HCT116 (cell line): ENCODE measurements around the gene CCDC112. TPM values are rescaled to one million over a fixed set of nuclear protein-coding genes. Genes with fewer than 3 reads are reported as not detected.

ENCODE experiments used
- ATAC-seq: fragments of 200-7000 bp; cut with Tn5 transposase; 2 replicates; pipeline ENCODE4 v1.9.1; 2020; ENCODE audit warnings: mild to moderate bottlenecking, moderate library complexity
- BruUV-seq: library from RNA; stranded (reverse); fragments of 400-500 nt; replicated peaks from 2 replicates; lab custom pipeline; 2021; lab: Mats Ljungman, UMichigan
- CTCF ChIA-PET: fragments of 300-600 bp; sonication (Branson Sonifier 250); formaldehyde crosslinking; loops from one replicate; lab custom pipeline; 2021; ENCODE audit warnings: antibody characterized with exemption; lab: Charles Lee
- POLR2A ChIA-PET: fragments of 300-600, 350-600 bp; sonication (Branson Sonifier 250); formaldehyde crosslinking; loops from one replicate; lab custom pipeline; 2021; ENCODE audit warnings: antibody characterized with exemption; lab: Charles Lee
- RAD21 ChIA-PET, 2 experiments: fragments of 300-600 bp; sonication (Branson Sonifier 250); formaldehyde crosslinking; loops; one replicate each; lab custom pipeline; 2023; ENCODE audit warnings: low total read pairs in 2 of 2; ENCODE audit not compliant: uncharacterized antibody in 2 of 2, unreplicated experiment in 2 of 2, low non-redundant PET in 1 of 2; lab: Charles Lee
- DNase-seq: peaks from one replicate; pipeline ENCODE4 v3.0.0-alpha.2; 2010; ENCODE audit warnings: low read depth, low spot score
- H2AFZ ChIP-seq: fragments of 200-600 bp; shearing (Covaris generic), sonication (generic); 2 replicates; pipeline ENCODE4 v1.6.1; 2017; ENCODE audit warnings: low read depth, mixed run types, mixed read lengths, antibody characterized with exemption, low read length; ENCODE audit not compliant: poor library complexity, severe bottlenecking
- H3K27ac ChIP-seq: 2 replicates; pipeline ENCODE4 v1.5.1; 2012; ENCODE audit warnings: low read depth, low read length
- H3K27me3 ChIP-seq: fragments of 200-600 bp; sonication (generic); 2 replicates; pipeline ENCODE4 v1.6.1; 2016; ENCODE audit warnings: mixed run types, low read length, mixed read lengths; ENCODE audit not compliant: insufficient read depth
- H3K36me3 ChIP-seq, 2 experiments: fragments of 200-500 bp in 1 of 2; fragments of 200-600 bp in 1 of 2; sonication (Bioruptor generic) in 1 of 2; sonication (generic) in 1 of 2; 2 replicates each; pipeline versions ENCODE4 v1.5.1 to v1.6.1; 2014 to 2016; ENCODE audit warnings: low read length in 2 of 2, inconsistent platforms in 1 of 2, mixed read lengths in 1 of 2, mixed run types in 1 of 2; ENCODE audit not compliant: insufficient read depth in 2 of 2, control insufficient read depth in 1 of 2
- H3K4me1 ChIP-seq, 2 experiments: fragments of 200-600 bp in 1 of 2; sonication (generic) in 1 of 2; 2 replicates each; pipeline versions ENCODE4 v1.5.1 to v1.6.1; 2012 to 2017; ENCODE audit warnings: low read length in 2 of 2, inconsistent platforms in 1 of 2, mild to moderate bottlenecking in 1 of 2, mixed read lengths in 1 of 2, mixed run types in 1 of 2, moderate library complexity in 1 of 2; ENCODE audit not compliant: insufficient read depth in 2 of 2, control insufficient read depth in 1 of 2
- H3K4me2 ChIP-seq: fragments of 200-600 bp; sonication (generic); 2 replicates; pipeline ENCODE4 v1.6.1; 2017; ENCODE audit warnings: mixed run types, low read length, mixed read lengths
- H3K4me3 ChIP-seq, 2 experiments: fragments of 200-600 bp in 1 of 2; sonication (generic) in 1 of 2; replicated peaks in 1 of 2; 2 replicates each; pipeline ENCODE4 v1.5.1; 2011 to 2016; ENCODE audit warnings: low read length in 2 of 2, control low read depth in 1 of 2, low read depth in 1 of 2, mild to moderate bottlenecking in 1 of 2, mixed read lengths in 1 of 2, mixed run types in 1 of 2
- H3K79me2 ChIP-seq: fragments of 200-600 bp; sonication (generic); 2 replicates; pipeline ENCODE4 v1.6.1; 2017; ENCODE audit warnings: mild to moderate bottlenecking, mixed run types, low read length, moderate library complexity, mixed read lengths; ENCODE audit not compliant: insufficient read depth
- H3K9ac ChIP-seq: fragments of 200-600 bp; sonication (generic); 2 replicates; pipeline ENCODE4 v1.6.1; 2016; ENCODE audit warnings: low read length, mixed read lengths
- H3K9me2 ChIP-seq: fragments of 200-600 bp; sonication (generic), shearing (Covaris generic); 2 replicates; pipeline ENCODE4 v1.6.1; 2017; ENCODE audit warnings: mixed run types, mild to moderate bottlenecking, moderate library complexity; ENCODE audit not compliant: insufficient read depth
- H3K9me3 ChIP-seq, 2 experiments: fragments of 200-500 bp in 1 of 2; fragments of 200-600 bp in 1 of 2; sonication (Bioruptor generic) in 1 of 2; sonication (generic) in 1 of 2; 2 replicates each; pipeline ENCODE4 v1.6.1; 2014 to 2017; ENCODE audit warnings: low read length in 2 of 2, mixed read lengths in 2 of 2, inconsistent platforms in 1 of 2, low read depth in 1 of 2, mild to moderate bottlenecking in 1 of 2, mixed run types in 1 of 2, moderate library complexity in 1 of 2; ENCODE audit not compliant: control insufficient read depth in 1 of 2, insufficient read depth in 1 of 2
- H4K20me1 ChIP-seq: fragments of 200-600 bp; sonication (generic), shearing (Covaris generic); 2 replicates; pipeline ENCODE4 v1.6.1; 2017; ENCODE audit warnings: mixed run types, mild to moderate bottlenecking, moderate library complexity; ENCODE audit not compliant: insufficient read depth
- EGR1 ChIP-seq: IDR thresholded peaks from 2 replicates; pipeline ENCODE4 v1.6.1; 2012; ENCODE audit warnings: low read depth
- EZH2phosphoT487 ChIP-seq: fragments of 200-600 bp; IDR thresholded peaks from 2 replicates; pipeline ENCODE4 v1.6.1; 2018; ENCODE audit warnings: antibody characterized with exemption, borderline replicate concordance
- ZFX ChIP-seq: fragments of 450-650 bp; IDR thresholded peaks from 2 replicates; pipeline ENCODE4 v1.6.1; 2017
- intact Hi-C: fragments of 100-400 bp; cut with micrococcal nuclease; formaldehyde crosslinking; loops from 2 replicates; pipeline ENCODE4 v1.10.0; 2022
- total RNA-seq: library from RNA; stranded (reverse); gene quantifications from one replicate; pipeline ENCODE4 v1.2.1, GENCODE V29; 2021; ENCODE audit not compliant: unreplicated experiment
- TF ChIP-seq, protein P1 (sequence below): IDR thresholded peaks from 2 replicates; pipeline ENCODE4 v1.6.1; 2012

CCDC112 gene
- total RNA-seq, 1 experiment from 2014 or later, result 13.7 TPM

DNA sequence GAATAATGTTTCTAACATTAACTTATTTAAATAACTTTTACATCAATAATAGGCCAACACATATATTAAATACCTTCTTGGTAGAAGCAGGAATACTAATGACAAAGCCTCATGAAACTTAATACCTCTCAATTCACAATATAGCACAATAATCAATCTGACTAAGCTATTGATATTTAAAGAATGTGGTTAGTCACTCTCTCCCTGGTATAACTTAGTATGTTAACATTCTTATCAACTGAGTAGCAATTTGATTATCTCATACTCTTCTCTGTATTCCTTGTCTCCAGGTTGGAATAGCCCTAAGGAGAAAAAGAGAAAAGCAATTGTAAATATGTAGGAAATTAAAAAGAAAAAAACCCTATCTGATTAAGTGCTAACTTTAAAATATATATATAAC is 28.8 kb downstream of the CCDC112 start:
- no peak for ATAC-seq
- Histone ChIP-seq H3K27me3 (no peaks in the 10 kb centered on the region), H4K20me1 (no peaks in the 10 kb centered on the region), H3K4me2 (no peak overlapping the region), H3K9me3 (no peaks in the 10 kb centered on the region), H3K4me3 (no peak overlapping the region), H3K9ac (no peak overlapping the region), H3K27ac (no peak overlapping the region), H3K4me1 (peaks cover 2 to 12% of the 10 kb centered on the region in 2 experiments; a peak in 2 of 4 replicates)
- no TSS peak for BruUV-seq
- intact Hi-C loops, result no loop called here
- no peak for DNase-seq
- POLR2A ChIA-PET, result no interaction called here
- CTCF ChIA-PET, result no interaction called here
- TF ChIP-seq, protein P1, sequence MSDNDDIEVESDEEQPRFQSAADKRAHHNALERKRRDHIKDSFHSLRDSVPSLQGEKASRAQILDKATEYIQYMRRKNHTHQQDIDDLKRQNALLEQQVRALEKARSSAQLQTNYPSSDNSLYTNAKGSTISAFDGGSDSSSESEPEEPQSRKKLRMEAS, result no peak
- TF ChIP-seq, all 23 proteins: peak for 0
- H3K79me2 ChIP-seq, result no peaks in the 10 kb centered on the region; the same call in 1 of the 2 replicates
- H2AFZ ChIP-seq, result no peak overlapping the region
- H3K9me2 ChIP-seq, result no peaks in the 10 kb centered on the region
- 0 out of 4 replicates have a peak, but pooled peaks cover 2 to 3% of the 10 kb centered on the region in 2 experiments for H3K36me3 ChIP-seq
- RAD21 ChIA-PET, result no interaction called here

DNA sequence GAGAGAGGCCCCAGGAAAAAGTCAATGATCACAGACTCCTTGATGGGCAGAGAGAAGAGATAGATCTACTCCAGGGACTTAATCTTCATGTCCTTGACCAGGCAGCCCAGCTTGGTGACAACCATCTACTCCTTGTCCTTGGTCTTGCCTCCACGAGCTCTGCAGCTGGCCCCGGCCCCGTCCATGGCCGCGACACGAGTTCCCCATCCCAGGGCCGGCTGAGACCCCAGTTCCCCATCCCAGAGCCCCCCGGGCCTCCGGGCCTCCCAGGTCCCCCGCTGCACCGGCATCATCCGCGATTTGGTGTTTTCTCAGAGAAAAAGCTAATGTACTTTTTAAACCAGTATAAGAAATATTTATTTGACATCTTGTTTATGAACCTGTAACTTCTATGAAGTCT is 31.2 kb downstream of the CCDC112 start:
- DNase-seq (no peak), ATAC-seq (no peak)
- H3K27me3 ChIP-seq, result no peaks in the 10 kb centered on the region
- peaks cover 7 to 21% of the 10 kb centered on the region in 2 experiments; a peak in 2 of 4 replicates for H3K4me1 ChIP-seq
- H3K9ac ChIP-seq, result no peak overlapping the region
- no peaks in the 10 kb centered on the region for H3K9me2 ChIP-seq
- H3K4me2 ChIP-seq, result no peak overlapping the region
- H4K20me1 ChIP-seq, result no peaks in the 10 kb centered on the region
- ChIA-PET RAD21 (no interaction called here), POLR2A (no interaction called here), CTCF (no interaction called here)
- TF ChIP-seq EZH2phosphoT487 (no peak), EGR1 (no peak), ZFX (no peak)
- no TSS peak for BruUV-seq
- no peak overlapping the region for H3K4me3 ChIP-seq
- no peak overlapping the region for H3K27ac ChIP-seq
- intact Hi-C loops, result no loop called here
- H3K79me2 ChIP-seq, result peaks cover 24% of the 10 kb centered on the region
- 0 out of 4 replicates have a peak, but pooled peaks cover 0 to 2% of the 10 kb centered on the region in 2 experiments for H3K36me3 ChIP-seq
- H2AFZ ChIP-seq, result no peak overlapping the region
- H3K9me3 ChIP-seq, result no peaks in the 10 kb centered on the region
